Omental fat pad (tissue), 4 donors: ENCODE results near the gene SLC34A1. TPM values are rescaled to one million over a fixed set of nuclear protein-coding genes. Genes with fewer than 3 reads are reported as not detected.

Experiments
- ATAC-seq: fragments of 150-250 bp; one replicate; pipeline ENCODE4 v1.9.1; 2016; ENCODE audit warnings: mild to moderate bottlenecking, moderate library complexity; ENCODE audit not compliant: low FRiP score
- DNase-seq: peaks from one replicate; pipeline ENCODE4 v3.0.0-alpha.2; 2019; ENCODE audit warnings: low spot score
- total RNA-seq, 4 donors: library from RNA; depleted of rRNA; stranded (reverse); fragments of >200 nt; gene quantifications; one replicate each; pipeline ENCODE4 v1.1.0, GENCODE V29; 2016
- TF ChIP-seq, protein P1 (sequence below), 3 donors: fragments of 450-650 bp; IDR thresholded peaks; one replicate each; pipeline ENCODE4 v1.5.1; 2016 to 2017; ENCODE audit warnings: antibody characterized with exemption in 3 of 3, mild to moderate bottlenecking in 3 of 3, moderate library complexity in 2 of 3

The SLC34A1 gene
- total RNA-seq, 4 donors from 2014 or later: not detected

DNA sequence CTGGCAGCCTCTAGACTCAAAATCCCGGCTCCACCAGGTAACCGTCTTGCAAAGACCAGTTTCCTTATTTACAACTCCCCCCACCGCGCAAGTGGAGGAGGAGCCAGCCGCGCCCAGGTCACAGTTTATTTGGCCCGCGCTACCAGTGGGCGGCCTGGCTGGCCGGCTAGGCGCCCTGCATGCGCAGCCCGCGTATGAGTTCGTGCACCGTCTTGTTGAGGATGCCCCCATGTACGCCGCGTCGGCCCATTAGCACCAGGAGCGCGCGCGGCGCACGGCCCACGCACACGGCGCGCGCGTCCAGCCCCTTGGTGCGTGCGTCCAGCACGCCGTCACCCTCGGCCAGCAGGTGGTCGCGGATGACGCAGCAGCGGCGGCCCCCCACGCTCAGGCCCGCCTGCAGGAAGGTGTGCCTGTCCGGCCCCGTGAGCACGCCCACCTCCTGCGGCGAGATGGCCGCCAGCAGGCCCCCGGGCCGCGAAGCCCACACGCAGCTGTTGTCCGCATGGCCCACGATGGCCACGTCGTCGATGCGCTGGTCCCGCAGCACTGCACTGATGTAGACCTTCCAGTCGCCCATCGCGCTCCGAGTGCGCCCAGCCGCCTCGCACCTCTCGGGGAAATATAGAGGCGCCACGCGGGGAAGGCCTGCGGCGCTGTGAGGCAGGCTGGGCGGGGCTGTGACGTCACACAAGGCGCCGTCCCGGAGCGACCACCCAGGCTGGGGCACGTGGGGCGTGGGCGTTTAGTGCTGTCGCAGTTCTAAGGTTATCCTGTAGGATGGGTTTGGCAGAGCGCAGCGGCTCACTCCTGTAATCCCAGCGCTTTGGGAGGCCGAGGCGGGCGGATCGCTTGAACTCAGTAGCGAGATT, 16.0 kb downstream of the SLC34A1 start, which contains the start of gene PFN3:
TSS of gene PFN3 (minus strand) at position 665 of the 872 bp plus-strand sequence. CDS start at position 580, 85 bp downstream.
- no peak for ATAC-seq
- DNase-seq: no peak
- TF ChIP-seq, protein P1, sequence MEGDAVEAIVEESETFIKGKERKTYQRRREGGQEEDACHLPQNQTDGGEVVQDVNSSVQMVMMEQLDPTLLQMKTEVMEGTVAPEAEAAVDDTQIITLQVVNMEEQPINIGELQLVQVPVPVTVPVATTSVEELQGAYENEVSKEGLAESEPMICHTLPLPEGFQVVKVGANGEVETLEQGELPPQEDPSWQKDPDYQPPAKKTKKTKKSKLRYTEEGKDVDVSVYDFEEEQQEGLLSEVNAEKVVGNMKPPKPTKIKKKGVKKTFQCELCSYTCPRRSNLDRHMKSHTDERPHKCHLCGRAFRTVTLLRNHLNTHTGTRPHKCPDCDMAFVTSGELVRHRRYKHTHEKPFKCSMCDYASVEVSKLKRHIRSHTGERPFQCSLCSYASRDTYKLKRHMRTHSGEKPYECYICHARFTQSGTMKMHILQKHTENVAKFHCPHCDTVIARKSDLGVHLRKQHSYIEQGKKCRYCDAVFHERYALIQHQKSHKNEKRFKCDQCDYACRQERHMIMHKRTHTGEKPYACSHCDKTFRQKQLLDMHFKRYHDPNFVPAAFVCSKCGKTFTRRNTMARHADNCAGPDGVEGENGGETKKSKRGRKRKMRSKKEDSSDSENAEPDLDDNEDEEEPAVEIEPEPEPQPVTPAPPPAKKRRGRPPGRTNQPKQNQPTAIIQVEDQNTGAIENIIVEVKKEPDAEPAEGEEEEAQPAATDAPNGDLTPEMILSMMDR (IDR thresholded peaks at IDR 0.05): no peak

DNA sequence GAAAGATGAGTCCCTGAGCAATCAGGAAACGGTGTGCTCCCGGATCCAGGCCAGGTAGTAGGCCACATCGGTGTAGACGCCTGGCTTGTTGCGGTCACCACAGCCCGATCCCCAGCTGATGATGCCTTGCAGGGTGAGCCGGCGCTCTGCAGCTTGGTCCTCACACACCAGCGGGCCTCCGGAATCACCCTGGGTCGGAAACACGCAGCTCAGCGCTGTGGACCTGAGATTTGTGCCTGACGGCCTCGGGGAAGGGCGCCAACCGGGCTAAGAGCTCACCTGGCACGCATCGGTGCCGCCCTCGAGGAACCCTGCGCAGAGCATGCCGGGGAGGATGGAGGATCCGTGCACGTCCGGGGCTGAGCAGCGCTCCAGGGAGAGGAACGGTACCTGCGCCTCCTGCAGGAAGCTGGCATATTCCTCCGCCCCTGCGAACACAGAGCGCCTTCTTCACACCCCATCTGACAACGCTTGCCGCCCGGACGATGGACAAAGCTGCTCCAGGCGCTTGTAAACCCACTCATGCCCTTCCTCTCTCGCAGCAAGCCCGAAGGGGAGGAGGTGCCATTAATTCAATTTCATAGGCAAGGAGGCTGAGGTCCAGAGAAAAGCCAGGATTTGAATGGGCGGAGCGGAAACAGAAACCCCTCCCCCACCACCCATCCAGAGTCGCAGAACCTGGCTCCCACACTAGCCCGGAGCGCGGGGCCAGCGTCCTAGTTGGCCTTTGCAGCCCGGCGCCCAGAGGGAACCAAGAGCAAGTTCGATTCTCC, 18.2 kb downstream of the SLC34A1 start:
- DNase-seq (no peak), ATAC-seq (peak; percentile 42)
- TF ChIP-seq, protein P1 (IDR thresholded peaks at IDR 0.05): no peak

DNA sequence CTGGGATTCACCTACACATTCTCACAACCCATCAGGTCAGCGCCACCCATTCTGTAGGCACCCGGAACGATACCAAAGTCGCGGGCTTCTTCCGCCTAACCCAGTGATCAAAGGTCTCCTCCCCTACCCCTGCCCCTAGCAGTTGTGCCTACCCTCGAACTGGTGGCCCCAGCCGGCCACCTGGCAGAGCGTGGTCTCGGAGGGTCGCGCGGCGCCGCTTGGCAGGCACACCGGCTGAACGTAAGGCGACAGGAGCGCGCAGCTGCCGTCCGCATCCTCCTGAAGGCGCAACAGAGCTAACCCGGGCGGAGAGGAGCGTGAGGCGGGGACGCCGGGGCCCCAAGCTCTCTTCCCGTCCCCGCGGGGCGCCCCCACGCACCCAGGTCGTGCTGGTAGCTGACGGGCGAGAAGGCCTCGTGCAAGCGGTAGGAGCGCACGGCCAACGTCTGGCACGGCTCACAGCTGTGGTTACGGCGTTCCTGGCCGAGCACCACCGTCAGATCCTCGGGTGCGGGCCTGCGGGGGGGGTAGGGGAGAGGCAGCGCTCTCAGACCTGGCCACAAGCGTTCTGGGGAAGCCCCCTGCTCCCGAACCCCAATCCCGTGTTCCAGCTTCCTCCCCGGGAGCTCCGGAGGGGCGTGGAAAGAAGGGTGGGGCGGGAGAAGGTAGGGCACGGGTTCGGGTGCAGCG, 19.0 kb downstream of the SLC34A1 start:
- TF ChIP-seq, protein P1 (IDR thresholded peaks at IDR 0.05): no peak
- no peak for DNase-seq
- ATAC-seq: no peak

DNA sequence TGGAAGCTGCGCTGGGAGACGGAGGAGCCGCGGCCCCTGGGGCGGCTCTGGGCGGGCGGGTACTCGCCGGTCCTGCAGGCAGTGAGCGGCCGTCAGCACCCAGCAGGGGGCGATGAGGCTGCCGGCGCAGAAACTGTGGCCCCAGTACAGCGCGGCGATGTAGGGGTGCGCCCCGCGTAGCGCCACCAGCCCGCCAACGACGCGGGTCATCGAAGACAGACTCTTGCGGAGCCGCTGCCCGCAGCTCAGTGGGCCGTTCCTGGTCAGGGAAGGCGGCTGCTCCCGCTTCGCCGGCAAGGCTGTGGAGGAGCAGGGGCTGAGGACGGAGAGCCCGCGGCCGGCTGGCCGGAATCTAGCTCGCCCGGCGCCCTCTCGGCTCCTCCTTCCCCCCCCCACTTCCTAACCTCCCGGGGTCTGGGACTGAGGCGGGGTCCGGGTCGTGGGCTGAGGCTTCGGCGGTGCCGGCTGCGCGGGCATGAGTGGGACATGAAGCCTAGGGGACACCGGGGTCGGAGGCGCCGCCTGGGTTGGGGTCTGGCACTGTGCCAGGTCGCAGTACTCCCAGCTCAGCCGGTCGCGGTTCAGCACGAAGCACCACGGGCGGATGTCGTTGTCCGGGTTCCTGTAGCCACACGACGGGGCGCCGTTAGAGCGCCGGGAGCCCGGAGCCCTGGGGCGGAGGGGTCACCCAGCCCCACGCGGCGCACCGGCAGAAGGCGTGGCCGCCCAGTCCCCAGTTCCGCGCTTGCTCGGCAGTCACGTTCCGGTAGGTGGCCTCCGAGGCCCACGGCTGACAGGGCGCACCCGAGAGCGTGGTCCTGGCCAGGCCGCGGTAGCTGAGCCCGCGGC, 19.8 kb downstream of the SLC34A1 start:
- peak; percentile 88 for ATAC-seq
- TF ChIP-seq, protein P1 (IDR thresholded peaks at IDR 0.05): peak in 1 of 3 donors; percentile 64
- no peak for DNase-seq

DNA sequence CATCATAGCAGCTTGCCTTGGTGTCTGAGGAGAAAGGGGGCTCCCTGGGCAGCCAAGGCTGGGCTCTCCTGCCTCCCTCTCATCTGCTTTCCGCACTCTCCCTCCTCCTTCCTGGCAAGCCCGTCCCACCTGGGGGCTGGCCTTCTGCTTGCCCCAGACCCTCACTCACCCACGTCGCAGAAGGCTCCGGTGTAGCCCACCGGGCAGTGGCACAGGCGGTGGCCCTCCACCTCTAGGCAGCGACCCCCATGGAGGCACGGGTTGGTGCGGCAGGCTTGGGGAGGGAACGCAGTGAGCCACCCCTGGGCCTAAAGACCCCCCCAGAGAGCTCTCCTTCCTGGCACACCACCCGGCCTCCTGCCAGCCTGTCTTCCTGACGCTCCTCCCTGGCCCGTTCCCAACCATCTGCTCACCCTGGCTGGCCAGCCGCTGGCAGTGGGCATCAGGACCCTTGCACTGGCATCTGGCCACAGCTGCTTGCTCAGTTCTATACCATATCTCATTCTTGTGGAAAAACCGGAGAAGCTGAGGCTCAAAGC, 20.5 kb downstream of the SLC34A1 start:
- TF ChIP-seq, protein P1 (IDR thresholded peaks at IDR 0.05): no peak
- no peak for DNase-seq
- ATAC-seq: no peak

DNA sequence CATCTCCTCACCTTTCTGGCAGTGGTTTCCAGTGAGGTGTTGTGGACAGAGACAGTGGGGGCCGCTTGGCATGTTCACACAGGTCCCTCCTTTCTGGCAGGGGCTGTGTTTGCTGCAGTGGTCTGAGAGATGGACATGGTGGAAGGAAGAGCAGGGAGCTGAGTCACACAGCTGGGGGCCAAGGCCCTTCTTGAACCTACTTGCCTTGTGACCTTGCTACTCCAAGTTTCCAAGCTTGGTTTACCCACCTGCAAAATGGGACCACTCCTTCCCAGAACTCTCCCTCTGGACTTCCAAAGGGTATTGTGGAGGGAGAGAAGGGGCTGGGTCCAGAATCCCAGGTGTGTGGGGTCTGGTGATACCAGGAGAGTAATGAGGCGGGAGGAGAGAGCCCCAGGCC, 21.1 kb downstream of the SLC34A1 start:
- no peak for DNase-seq
- TF ChIP-seq, protein P1 (IDR thresholded peaks at IDR 0.05): no peak
- ATAC-seq: no peak
